ENCODE data around the gene NUP54.

Gene NUP54

DNA sequence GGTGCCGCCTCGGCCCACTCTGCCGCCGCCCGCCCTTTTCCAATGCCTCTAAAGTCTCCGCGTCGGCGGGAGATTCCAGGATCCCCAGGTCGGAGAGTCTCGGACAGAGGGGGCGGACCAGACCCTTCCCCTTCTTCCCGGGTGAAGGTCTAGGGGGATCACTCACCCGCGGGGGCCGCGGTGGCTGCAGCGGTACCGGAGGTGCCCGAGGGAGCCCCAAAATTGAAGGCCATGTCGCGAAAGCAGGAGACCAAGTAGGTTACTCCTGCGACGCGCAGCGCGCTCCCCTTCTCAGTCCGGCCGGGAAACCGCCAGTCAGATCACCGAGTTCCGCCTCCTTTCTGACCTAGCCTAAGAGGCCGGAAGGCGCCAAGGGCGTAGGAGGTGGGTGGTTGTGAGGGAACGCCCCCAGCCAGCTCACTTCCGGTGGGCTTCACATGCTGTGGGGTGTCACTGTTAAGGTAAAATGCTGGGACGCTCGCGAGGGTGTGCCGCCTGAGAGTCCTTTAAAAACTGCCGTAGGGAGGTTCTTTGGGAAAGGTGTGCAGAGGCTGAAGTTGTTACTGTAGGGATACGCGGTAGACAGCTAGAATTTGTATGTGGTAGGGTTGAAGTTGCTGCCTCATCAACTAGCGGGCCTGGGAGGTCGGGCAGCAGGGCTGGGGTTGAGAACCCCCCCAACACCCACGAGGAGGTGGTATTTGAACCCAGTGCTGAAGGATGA is at the start of gene NUP54:
Gene NUP54 (minus strand): TSS at position 256 of the 724 bp plus-strand sequence. CDS start 23 bp downstream, at position 233.
- peak; percentile 50 to 86 for DNase-seq

DNA sequence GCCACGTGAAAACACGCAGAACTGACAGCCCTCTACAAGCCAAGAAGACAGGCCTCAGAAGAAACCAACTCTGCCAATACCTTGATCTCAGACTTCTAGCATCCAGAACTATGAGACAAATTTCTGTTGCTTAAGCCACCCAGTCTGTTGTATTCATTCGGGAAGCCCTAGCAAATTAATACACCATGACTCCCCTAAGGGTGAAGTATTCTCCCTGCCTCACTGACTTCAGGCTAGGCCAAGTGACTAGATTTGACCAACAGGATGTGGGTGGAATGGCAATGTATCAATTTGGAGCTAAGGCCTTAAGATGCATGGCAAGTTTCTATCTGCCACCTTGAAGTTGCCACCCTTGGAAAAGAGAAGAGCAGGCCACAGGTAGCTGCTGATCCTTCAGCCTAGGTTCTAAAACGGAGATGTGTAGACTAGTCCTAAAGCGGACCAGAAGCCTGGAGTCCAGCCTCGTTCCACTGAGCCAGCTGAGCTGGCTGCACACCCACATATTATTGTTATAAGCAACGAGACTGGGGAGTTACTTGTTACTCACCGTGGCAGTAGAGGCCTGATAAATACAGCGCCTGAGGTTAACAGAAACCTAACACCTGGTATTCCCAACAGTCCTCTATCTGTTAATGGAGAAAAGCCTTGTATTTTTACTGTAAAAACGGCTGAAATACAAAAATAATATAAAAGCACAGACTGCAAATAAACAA is 49.0 kb upstream of the NUP54 start:
- no peak for DNase-seq

- no peak for DNase-seq
These were observed 48.2 kb upstream of the NUP54 start for GRCh38 chr4:76196376-76196775.

GRCh38 chr4:76195326-76195725 is 47.1 kb upstream of the NUP54 start:
- DNase-seq, result no peak

- peak; percentile 24 to 26 for DNase-seq
These were observed 46.1 kb upstream of the NUP54 start for GRCh38 chr4:76194325-76194724.

DNA sequence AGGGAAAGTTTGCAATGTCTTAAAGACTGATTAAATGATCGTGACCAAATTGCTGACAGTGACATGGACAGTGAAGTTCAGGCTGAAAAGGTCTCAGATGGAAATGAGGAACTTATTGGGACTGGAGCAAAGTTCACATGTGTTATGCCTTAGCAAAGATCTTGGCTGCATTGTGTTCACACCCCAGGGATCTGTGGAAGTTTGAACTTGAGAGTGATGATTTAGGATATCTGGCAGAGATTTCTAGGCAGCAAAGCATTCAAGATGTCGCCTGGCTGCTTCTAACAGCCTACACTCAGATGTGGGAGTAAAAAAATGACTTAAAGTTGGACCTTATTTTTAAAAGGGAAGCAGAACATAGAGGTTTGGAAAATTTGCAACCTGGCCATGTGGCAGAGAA is 44.0 kb upstream of the NUP54 start:
- DNase-seq, result no peak

- no peak for DNase-seq
These were observed 40.4 kb upstream of the NUP54 start for GRCh38 chr4:76188557-76188956.

GRCh38 chr4:76188149-76188548 is 40.0 kb upstream of the NUP54 start:
- DNase-seq, result no peak

- DNase-seq, result no peak
These were observed 39.0 kb upstream of the NUP54 start for GRCh38 chr4:76187152-76187551.

- no peak for DNase-seq
These were observed 34.3 kb upstream of the NUP54 start for GRCh38 chr4:76182463-76182862.

DNA sequence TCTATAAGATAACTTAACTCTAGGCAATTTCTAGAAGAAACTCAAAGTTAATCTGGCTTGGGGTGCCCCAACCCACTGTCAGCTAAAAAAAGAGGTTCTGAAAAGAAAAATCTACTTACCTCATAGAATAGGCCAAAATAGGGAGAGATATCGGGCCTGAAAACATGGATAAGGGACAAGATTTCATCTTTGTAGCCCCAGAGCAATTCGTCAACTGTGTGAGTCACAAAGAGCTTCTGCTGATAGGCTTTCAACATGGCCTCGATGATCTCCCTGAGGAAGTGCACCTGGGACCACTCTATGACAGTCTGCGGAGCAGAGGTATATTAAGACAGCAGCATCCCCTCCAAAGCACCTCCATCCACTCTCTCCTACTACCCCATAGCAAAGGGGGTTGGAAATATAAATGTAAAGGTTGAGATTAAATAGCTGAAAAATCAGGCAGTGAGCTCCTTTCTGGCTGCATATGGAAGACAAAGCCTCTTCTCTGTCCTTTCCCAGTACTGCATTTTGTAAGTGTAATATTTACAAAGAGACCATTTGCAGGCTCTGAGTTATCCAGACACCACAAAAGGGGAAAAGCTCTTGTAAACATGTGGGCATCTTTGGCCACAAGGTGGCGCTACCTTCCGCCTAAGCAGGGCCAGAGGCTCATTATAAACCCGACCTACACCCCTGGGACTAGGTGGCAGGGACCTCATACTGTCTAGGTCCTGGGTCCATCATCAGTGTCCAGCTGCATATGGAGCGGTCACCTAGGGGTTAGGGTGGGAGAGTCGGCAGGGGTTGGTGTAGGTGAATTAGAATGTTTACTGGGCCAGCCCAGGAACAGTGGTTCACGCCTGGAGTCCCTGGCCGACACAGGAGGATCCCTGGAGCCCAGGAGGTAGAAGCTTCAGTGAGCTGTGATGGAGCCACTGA is 31.5 kb upstream of the NUP54 start:
- DNase-seq, result peak; percentile 11 to 50

DNA sequence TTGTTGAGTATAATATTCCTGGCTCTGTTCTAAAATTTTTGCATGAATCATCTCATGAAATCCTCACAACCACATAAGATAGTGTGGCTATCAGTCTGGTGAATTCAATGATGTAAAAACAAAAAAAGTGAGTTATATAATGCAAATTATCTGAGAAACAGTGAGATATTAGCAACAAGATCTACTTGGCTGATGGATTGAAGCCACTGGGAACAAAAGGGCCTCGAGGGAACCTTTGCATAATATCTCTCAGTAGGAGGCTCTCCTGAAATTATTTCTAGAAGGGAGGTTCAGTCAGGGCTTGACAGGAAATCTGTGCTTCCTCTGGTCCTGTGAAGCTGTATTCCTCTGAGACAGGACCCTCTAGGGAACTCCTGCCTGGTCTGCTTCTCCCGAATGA is 30.1 kb upstream of the NUP54 start:
- DNase-seq, result no peak

DNA sequence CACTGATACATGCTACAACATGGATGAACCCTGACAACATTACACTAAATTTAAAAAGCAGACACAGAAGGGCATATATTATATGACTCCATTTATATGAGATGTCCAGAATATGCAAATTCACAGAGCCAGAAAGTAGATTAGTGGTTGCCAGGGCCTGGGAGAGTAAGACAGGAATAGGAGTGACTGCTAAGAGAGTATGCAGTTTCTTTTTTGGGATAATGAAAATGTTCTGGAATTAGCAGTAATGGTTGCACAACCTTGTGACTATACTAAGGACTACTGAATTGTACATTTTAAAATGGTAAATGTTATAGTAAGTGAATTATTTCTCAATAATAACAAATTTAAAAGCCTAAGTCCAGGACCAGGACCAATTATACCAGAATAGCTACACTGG is 29.5 kb upstream of the NUP54 start:
- DNase-seq, result no peak

- DNase-seq, result no peak
These were observed 27.1 kb upstream of the NUP54 start for GRCh38 chr4:76175336-76175735.

DNA sequence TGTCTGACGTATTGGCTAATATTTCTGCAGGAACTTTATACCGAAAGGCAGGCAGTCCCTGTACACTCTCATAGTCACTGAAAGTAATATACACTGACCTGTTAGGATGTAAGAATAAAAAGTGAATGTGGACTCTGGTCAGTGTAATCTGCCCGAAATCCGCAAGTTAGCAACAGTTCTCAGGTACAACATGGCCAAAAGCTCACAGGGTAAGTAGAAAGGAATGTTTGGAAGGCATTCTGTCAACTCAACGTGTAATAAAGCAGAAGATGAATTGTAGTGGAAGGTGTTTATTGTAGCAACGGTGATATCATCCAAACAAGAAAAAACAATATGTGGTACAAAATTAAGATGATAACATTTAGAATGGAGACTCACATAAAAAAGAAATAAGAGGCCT is 26.0 kb upstream of the NUP54 start:
- DNase-seq, result no peak

- no peak for DNase-seq
These were observed 20.5 kb upstream of the NUP54 start for GRCh38 chr4:76168688-76169087.

DNA sequence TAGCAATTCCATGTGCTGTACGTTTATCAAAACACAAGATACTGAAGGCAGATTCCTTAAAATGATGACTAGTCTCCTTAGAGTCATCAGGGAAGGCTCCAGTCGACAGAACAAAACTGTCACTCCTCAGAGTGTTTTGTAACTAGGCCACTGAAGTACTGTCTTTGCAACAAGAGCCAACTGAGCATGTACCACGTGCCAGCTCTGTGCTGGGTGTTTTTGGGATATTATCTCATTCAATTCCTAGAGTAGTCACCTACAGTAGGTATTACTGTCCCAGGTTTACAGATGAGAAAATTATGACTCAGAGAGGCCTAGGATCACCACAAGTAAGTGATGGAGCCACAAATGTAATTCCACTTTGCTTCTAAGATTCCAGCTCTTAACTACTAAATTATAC is 18.3 kb upstream of the NUP54 start:
- DNase-seq, result no peak

DNA sequence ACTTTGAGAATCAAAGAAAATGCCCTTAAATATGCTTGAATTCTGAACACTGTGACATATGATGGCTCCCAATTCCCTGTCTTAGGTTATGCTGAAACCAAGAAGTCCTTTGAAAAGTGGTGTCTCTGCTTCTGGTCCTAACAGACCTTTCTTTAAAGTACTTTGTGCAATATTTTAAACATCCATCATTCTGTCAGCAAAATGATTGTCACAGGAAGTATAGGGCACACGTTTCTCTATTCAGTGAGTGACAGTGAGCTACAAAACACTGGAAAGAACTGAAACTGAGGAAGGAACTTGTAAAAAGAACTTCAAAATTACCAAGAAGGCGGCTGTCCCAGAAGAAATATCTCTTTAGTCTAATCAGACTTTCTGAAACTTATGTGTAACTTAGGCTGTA is 12.2 kb upstream of the NUP54 start:
- no peak for DNase-seq

GRCh38 chr4:76156635-76157034 is 8.4 kb upstream of the NUP54 start:
- no peak for DNase-seq

- DNase-seq, result no peak
These were observed 7.8 kb upstream of the NUP54 start for GRCh38 chr4:76155979-76156378.

DNA sequence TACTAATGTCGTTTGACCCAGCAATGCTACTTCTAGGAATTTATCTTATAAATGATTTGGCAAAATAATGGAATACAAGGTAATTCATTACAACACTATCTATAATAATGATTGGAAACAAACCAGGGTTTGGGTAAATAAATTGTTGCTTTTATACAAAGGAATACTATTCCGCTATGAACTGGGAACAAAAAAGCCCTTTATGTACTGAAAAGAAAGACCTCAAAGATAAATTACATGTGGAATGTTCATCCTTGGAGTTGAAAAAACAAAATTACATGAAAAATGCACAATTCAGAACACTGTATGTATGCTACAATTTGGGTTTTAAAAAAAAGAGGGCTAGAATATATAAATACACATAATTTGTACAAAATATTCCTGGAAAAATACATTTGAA is 5.2 kb upstream of the NUP54 start:
- DNase-seq, result no peak

DNA sequence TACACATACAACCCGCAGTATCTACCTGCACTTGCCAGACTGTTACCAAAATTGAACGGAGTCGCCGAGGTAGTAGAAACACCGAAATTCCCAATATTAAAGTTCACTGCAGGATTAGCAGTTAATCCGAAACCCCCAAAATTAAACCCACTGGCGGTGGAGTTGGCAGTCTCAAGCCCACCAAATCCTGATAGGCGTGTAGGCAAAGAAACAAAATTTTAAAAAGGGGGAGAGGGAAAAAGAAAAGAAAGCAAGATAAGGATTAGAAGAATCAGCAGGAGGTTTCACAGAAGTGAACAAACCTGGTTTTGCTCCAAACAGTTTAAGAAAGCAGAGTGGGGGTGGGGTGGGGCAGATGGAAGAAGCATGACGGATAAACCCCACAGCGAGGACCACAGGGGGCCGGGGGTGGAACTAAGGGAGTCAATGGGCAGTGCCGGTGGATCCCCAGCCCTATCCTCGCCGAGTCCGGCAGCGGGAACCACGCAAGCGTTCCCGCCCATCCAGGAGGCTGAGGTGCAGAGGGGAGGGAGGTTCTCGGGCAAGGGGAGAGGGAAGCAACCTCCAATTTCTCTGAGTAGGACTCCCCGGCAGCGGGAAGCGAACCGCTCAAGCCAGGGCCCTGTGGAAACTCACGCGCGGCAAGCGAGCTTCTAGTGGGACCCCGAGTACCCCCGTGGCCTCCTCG is 599 bp downstream of the NUP54 start:
- DNase-seq, result peak; percentile 74 to 78

DNA sequence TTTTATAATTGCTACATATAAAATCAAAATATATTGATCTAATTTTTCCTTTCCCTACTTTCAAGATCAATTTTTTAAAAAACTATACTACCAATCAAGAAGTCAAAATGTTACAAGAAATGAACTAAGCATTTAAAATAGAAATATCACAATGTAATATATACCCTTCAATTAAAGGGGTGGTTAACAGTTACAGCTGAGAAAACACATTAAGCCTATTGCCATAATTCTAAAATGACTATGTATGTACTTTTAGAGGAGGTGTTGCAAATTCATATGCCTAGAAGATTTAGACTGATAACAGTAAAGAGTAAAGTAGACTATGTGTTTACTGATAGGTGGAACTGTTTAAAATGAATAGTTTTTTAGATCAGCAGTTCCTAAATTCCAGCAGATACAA is 3.7 kb downstream of the NUP54 start:
- no peak for DNase-seq
